ENCODE results near the gene THSD7B.

The THSD7B gene

GRCh38 chr2:137677466-137677865, 912.1 kb downstream of the THSD7B start:
- no peak for TF ChIP-seq GATA2 (IDR thresholded peaks at IDR 0.05; ENCODE audit: low read depth, low read length)
- no peak for TF ChIP-seq GATA3 (IDR thresholded peaks at IDR 0.05; ENCODE audit: low read depth, low read length)

GRCh38 chr2:137689549-137689948, 924.2 kb downstream of the THSD7B start:
- no peak for TF ChIP-seq GATA2 (IDR thresholded peaks at IDR 0.05; ENCODE audit: low read depth, low read length)
- no peak for TF ChIP-seq GATA3 (IDR thresholded peaks at IDR 0.05; ENCODE audit: low read depth, low read length)

GRCh38 chr2:137693534-137693933, 928.2 kb downstream of the THSD7B start:
- no peak for TF ChIP-seq GATA2 (IDR thresholded peaks at IDR 0.05; ENCODE audit: low read depth, low read length)
- no peak for TF ChIP-seq GATA3 (IDR thresholded peaks at IDR 0.05; ENCODE audit: low read depth, low read length)

DNA sequence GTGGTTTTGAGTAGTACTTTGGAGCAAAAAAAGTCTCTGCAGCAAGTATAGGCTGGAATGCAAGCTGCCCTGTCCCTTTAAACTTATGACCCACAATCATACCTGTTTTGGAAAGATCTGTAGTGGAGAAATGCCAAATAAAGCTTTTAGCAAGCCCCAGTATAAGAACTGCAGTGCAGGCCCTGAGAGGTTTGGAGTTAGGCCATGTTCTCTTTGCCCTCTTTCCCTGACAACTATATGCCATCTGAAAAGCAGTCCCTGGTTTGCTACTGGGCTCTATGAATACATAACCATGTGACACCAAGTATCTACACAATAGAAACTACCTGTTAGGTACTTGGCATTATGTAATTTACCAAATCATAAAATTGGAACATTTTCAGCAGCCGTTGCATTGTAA, 931.6 kb downstream of the THSD7B start:
- TF ChIP-seq GATA3 (IDR thresholded peaks at IDR 0.05; ENCODE audit: low read depth, low read length): no peak
- no peak for TF ChIP-seq GATA2 (IDR thresholded peaks at IDR 0.05; ENCODE audit: low read depth, low read length)

GRCh38 chr2:137700681-137701080, 935.3 kb downstream of the THSD7B start:
- no peak for TF ChIP-seq GATA3 (IDR thresholded peaks at IDR 0.05; ENCODE audit: low read depth, low read length)
- no peak for TF ChIP-seq GATA2 (IDR thresholded peaks at IDR 0.05; ENCODE audit: low read depth, low read length)

DNA sequence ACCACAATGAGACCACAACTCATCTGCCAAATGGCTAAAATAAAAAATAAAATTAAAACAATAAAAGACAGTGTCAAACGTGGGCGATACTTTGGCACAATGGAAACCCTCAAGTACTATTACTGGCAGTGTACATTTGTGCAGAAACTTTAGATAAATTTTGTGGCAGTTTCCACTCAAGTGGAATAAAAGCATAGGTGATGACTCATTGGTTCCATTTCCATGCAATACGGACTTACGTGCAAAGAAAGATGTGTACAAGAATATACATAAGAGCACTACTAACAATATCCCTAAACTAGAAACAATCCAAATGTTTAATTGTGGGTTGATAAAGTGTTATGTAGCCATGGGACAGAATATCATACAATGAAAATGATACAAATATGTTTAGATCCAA, 940.0 kb downstream of the THSD7B start:
- TF ChIP-seq GATA2 (IDR thresholded peaks at IDR 0.05; ENCODE audit: low read depth, low read length) (no peak), GATA3 (IDR thresholded peaks at IDR 0.05; ENCODE audit: low read depth, low read length) (no peak)

DNA sequence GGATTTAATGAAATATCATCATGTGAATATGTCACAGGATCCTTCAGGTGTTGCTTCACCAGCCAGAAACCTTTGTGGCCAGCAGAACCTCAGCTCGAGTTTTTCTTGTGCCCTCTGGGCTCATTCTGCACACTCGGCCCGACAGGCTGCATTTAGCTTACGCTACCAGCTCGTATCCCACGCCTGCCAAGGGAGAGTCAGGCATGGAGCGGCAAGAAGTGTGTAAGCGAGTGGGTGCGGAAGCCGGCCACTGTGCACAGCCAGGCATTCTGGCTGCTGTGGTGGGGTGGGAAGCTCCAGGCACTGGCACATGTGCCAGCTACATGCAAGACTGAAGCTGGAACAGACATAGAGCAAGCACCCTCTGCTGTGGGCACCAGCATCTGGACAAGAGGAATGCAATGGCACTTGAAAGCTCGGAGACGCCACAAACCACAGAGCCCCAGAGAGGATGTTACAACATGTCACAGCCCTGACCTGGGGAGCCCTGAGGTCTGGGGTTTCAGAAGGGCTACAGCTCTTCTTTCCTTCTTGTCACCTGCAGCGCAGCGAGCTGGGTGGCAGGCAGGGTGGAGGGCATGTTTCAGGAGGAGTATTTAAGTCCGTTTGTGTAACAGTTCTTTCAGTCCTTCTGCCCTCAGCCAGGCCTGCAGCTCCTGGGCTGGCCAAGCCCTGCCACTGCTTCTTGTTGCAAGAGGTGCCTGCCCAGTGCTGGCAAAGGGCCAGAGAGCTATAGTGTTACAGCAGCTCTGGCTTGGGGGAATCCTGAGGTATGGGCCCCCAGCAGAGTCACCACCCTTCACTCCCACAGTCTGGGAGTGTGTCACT, 941.7 kb downstream of the THSD7B start:
- TF ChIP-seq GATA3 (IDR thresholded peaks at IDR 0.05; ENCODE audit: low read depth, low read length): no peak
- TF ChIP-seq GATA2 (IDR thresholded peaks at IDR 0.05; ENCODE audit: low read depth, low read length): no peak

DNA sequence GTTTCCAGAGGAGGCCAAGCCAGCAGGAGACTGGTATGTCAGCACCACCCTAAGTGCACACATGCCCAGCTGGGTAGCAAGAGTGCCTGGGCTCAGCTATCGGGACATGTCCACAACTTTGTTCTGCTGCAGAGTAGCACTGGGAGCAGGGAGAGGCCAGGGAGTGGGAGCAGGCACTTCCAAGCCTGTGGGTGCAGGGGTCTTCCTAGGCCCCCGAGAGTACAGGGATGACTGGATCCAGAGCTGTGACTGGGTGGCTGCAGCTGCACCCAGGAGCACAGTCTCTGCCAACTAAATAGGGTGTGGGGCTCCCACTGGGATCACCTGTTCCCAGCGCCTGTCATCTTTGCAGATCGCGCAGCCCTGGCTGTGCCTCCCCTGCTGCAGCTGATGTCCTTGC, 943.0 kb downstream of the THSD7B start:
- TF ChIP-seq GATA3 (IDR thresholded peaks at IDR 0.05; ENCODE audit: low read depth, low read length): no peak
- TF ChIP-seq GATA2 (IDR thresholded peaks at IDR 0.05; ENCODE audit: low read depth, low read length): no peak

DNA sequence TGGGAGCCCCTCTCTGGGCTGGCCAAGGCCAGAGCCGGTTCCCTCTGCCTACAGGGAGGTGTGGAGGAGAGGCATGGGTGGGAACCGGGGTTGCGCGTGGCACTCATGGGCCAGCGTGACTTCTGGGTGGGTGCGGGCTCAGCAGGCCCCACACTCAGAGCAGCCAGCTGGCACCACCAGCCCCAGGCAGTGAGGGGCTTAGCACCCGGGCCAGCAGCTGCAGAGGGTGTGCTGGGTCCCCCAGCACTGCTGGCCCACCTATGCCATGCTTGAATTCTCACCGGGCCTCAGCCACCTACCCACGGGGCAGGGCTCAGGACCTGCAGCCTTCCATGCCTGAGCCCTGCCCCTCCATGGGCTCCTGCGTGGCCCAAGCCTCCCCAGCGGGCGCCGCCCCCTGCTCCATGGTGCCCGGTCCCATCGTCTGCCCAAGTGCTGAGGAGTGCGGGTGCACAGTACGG, 950.4 kb downstream of the THSD7B start:
- TF ChIP-seq GATA3 (IDR thresholded peaks at IDR 0.05; ENCODE audit: low read depth, low read length) (no peak), GATA2 (IDR thresholded peaks at IDR 0.05; ENCODE audit: low read depth, low read length) (no peak)

DNA sequence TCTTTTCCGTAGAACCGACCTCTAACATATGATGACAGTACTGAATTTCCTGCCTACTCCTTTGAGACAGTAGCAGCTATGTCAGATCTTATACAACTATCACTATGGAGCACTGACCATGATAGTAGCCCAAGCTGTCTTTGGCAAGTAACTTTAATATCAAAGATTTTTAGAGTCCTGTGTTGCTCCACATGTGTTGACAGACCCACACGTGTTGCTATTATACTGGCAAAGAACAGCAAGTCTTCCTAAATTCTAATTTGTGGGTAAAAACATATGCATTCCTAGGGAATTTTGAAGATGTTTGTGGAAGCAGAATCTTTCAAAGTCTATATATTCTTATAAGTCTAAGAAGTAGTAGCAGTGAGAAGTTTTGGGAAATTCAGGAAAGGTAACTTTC, 953.4 kb downstream of the THSD7B start:
- TF ChIP-seq GATA3 (IDR thresholded peaks at IDR 0.05; ENCODE audit: low read depth, low read length) (no peak), GATA2 (IDR thresholded peaks at IDR 0.05; ENCODE audit: low read depth, low read length) (no peak)

DNA sequence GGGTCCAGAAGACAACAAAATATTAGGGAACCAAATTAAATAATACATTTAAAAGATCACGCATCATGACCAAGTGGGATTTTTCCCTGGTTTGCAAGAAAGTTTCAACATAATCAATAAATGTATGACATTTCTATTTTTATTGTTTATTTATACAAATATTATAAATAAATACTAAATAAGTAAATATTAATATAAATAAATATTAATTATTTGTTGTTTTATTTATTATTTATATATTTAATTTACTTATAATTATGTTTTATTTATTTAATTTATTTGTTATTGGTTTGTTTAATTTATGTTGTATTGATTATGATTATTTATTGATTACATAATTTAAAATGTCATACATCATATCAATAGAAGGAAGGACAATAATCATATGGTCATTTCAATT, 956.4 kb downstream of the THSD7B start:
- TF ChIP-seq GATA3 (IDR thresholded peaks at IDR 0.05; ENCODE audit: low read depth, low read length) (no peak), GATA2 (IDR thresholded peaks at IDR 0.05; ENCODE audit: low read depth, low read length) (no peak)

DNA sequence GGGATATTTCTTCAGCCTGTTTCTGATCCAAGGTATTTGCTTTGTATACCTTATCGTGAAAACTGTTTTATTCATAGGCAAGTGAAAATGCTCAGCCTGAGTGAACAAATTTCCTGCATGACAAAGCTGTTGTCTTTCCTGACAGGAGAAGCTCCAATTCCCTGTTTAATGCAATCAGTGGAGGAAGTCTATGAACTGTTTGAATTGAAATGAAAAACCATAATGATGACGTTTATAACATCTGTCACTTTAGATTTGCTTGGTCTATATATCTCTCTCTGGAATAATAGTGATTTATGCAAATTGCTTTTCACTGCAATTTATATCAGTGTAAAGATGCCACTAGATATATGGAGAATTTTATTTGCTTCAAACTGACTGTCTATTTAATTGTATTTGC, 959.6 kb downstream of the THSD7B start:
- no peak for TF ChIP-seq GATA3 (IDR thresholded peaks at IDR 0.05; ENCODE audit: low read depth, low read length)
- TF ChIP-seq GATA2 (IDR thresholded peaks at IDR 0.05; ENCODE audit: low read depth, low read length): no peak
